Coronary artery (tissue), 2 donors: Measurements from ENCODE around the gene GLS.
"Not testable (repeated sequence)": the region's sequence is repeated elsewhere in the genome, so short reads cannot be mapped to it uniquely, and the experiment has no call there.

Experiments
- DNase-seq: peaks from one replicate; pipeline ENCODE4 v3.0.0-alpha.2; 2017; ENCODE audit warnings: low spot score
- H3K27ac ChIP-seq, 2 donors: fragments of 200-600 bp; sonication (generic); one replicate each; pipeline ENCODE4 v1.5.1; 2016 to 2019
- H3K4me3 ChIP-seq: fragments of 200-600 bp; sonication (generic); 2 replicates; pipeline ENCODE4 v1.5.1; 2016; ENCODE audit warnings: mild to moderate bottlenecking, moderate library complexity
- CTCF ChIP-seq: fragments of 200-600 bp; sonication (generic); IDR thresholded peaks from one replicate; pipeline ENCODE4 v1.5.1; 2019; ENCODE audit warnings: antibody characterized with exemption

GLS gene

GRCh38 chr2:190864375-190864774, 16.2 kb upstream of the GLS start:
- Histone ChIP-seq H3K27ac (peak overlapping the region; percentile 67 to 85), H3K4me3 (no peak overlapping the region)
- TF ChIP-seq CTCF, result no peak
- no peak for DNase-seq

GRCh38 chr2:190867212-190867611, 13.4 kb upstream of the GLS start:
- no peak overlapping the region for H3K4me3 ChIP-seq
- DNase-seq, result no peak
- no peak for TF ChIP-seq CTCF
- H3K27ac ChIP-seq, result peak overlapping the region; percentile 67 to 85

- no peak for DNase-seq
- Histone ChIP-seq H3K4me3 (no peak overlapping the region), H3K27ac (peak overlapping the region in 1 of 2 donors; percentile 85)
- no peak for TF ChIP-seq CTCF
These were observed 12.8 kb upstream of the GLS start for GRCh38 chr2:190867832-190868231.

- H3K27ac ChIP-seq, result no peak overlapping the region
- TF ChIP-seq CTCF, result no peak
- H3K4me3 ChIP-seq, result no peak overlapping the region
- DNase-seq, result no peak
These were observed 10.9 kb upstream of the GLS start for GRCh38 chr2:190869721-190870120.

- DNase-seq, H3K27ac ChIP-seq, H3K4me3 ChIP-seq: not testable (repeated sequence)
These were observed 7.2 kb upstream of the GLS start for GRCh38 chr2:190873451-190873850.

- TF ChIP-seq CTCF, result no peak
- no peak overlapping the region for H3K4me3 ChIP-seq
- H3K27ac ChIP-seq, result peak overlapping the region in 1 of 2 donors; percentile 9
- DNase-seq, result no peak
These were observed 4.7 kb upstream of the GLS start for GRCh38 chr2:190875891-190876290.

- DNase-seq, result no peak
- TF ChIP-seq CTCF, result no peak
- Histone ChIP-seq H3K4me3 (no peak overlapping the region), H3K27ac (peak overlapping the region in 1 of 2 donors; percentile 55)
These were observed 4.0 kb upstream of the GLS start for GRCh38 chr2:190876631-190877030.

GRCh38 chr2:190877436-190877835, 3.2 kb upstream of the GLS start:
- DNase-seq, result no peak
- no peak for TF ChIP-seq CTCF

More at GRCh38 chr2:190877436-190877835, 3.2 kb upstream of the GLS start:
- no peak overlapping the region for H3K4me3 ChIP-seq
- H3K27ac ChIP-seq, result peak overlapping the region in 1 of 2 donors; percentile 55
